ENCODE measurements around the gene EVC2. TPM values are rescaled to one million over a fixed set of nuclear protein-coding genes. Genes with fewer than 3 reads are reported as not detected.

The EVC2 gene
- total and polyA plus RNA-seq, 2 donors, result 1.7 to 2.2 TPM

GRCh38 chr4:5574386-5574785, 134.0 kb downstream of the EVC2 start:
- no peak overlapping the region for H3K27ac ChIP-seq (ENCODE audit: low read depth in 1 of 2, low read length in 1 of 2)
- no peak overlapping the region for H3K4me3 ChIP-seq (ENCODE audit: low read length in 2 of 2)
- no peaks in the 10 kb centered on the region for H3K9me3 ChIP-seq (ENCODE audit: control insufficient read depth in 2 of 2, insufficient read depth in 1 of 2, low read length in 1 of 2)
- DNase-seq (ENCODE audit: low read depth in 6 of 9, low spot score in 9 of 9), result no peak
- 94% methylated on average over 5 of the region's 5 CpGs for WGBS
- H3K36me3 ChIP-seq (ENCODE audit: control insufficient read depth in 2 of 2, insufficient read depth in 2 of 2, low read length in 1 of 2), result no peaks in the 10 kb centered on the region
- H3K4me1 ChIP-seq (ENCODE audit: control insufficient read depth in 2 of 2, insufficient read depth in 2 of 2, low read length in 2 of 2), result no peaks in the 10 kb centered on the region
- H3K27me3 ChIP-seq (ENCODE audit: control insufficient read depth in 2 of 2, insufficient read depth in 1 of 2, low read length in 1 of 2), result no peaks in the 10 kb centered on the region

DNA sequence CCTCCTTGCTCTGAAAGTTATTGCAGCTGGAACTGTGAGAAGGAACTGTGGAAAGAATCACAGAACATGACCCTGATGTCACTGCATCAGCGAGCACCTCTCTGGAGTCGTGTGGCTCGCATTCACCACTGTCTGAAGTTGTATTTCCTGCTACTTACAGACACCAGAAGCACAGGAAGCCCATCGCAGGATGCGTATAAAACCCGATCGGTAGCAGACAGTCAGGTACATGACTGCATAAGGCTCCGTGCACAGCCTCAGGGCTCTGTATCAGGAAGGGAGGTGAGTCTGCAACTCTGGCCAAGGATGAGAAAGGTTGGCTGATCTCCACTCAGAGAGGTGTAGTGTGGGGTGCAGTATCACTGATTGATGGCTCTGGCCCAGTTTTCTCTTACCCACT, 134.4 kb downstream of the EVC2 start:
- Histone ChIP-seq H3K4me3 (ENCODE audit: low read length in 2 of 2) (no peak overlapping the region), H3K27ac (ENCODE audit: low read depth in 1 of 2, low read length in 1 of 2) (no peak overlapping the region), H3K36me3 (ENCODE audit: control insufficient read depth in 2 of 2, insufficient read depth in 2 of 2, low read length in 1 of 2) (no peaks in the 10 kb centered on the region), H3K27me3 (ENCODE audit: control insufficient read depth in 2 of 2, insufficient read depth in 1 of 2, low read length in 1 of 2) (no peaks in the 10 kb centered on the region), H3K9me3 (ENCODE audit: control insufficient read depth in 2 of 2, insufficient read depth in 1 of 2, low read length in 1 of 2) (no peaks in the 10 kb centered on the region), H3K4me1 (ENCODE audit: control insufficient read depth in 2 of 2, insufficient read depth in 2 of 2, low read length in 2 of 2) (no peaks in the 10 kb centered on the region)
- WGBS, result 89% methylated on average over 8 of the region's 8 CpGs
- DNase-seq (ENCODE audit: low read depth in 6 of 9, low spot score in 9 of 9), result no peak

DNA sequence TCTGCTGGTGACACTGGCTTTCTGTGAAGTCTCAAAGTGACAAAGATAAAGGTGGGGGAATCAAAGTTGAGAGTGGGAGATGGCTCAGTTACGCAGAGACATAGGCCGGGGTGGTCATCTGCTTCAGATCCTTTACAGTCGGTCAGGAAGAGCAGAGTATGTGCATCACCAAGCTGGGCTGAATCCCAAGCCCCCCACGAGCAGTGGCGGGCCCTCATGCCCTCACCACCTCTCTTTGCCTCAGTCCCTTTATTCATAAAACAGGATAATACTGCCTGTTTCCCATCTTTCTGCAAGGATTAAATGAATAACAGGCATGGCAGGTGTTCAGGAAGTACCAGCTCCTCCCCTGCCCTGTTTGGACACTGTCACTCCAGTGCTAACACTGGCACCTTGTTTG, 135.6 kb downstream of the EVC2 start:
- WGBS, result 96% methylated on average over 5 of the region's 5 CpGs
- no peaks in the 10 kb centered on the region for H3K9me3 ChIP-seq (ENCODE audit: control insufficient read depth in 2 of 2, insufficient read depth in 1 of 2, low read length in 1 of 2)

GRCh38 chr4:5572114-5572513, 136.2 kb downstream of the EVC2 start:
- Histone ChIP-seq H3K36me3 (ENCODE audit: control insufficient read depth in 2 of 2, insufficient read depth in 2 of 2, low read length in 1 of 2) (no peaks in the 10 kb centered on the region), H3K4me1 (ENCODE audit: control insufficient read depth in 2 of 2, insufficient read depth in 2 of 2, low read length in 2 of 2) (no peaks in the 10 kb centered on the region), H3K9me3 (ENCODE audit: control insufficient read depth in 2 of 2, insufficient read depth in 1 of 2, low read length in 1 of 2) (no peaks in the 10 kb centered on the region), H3K27ac (ENCODE audit: low read depth in 1 of 2, low read length in 1 of 2) (no peak overlapping the region), H3K4me3 (ENCODE audit: low read length in 2 of 2) (no peak overlapping the region), H3K27me3 (ENCODE audit: control insufficient read depth in 2 of 2, insufficient read depth in 1 of 2, low read length in 1 of 2) (no peaks in the 10 kb centered on the region)
- DNase-seq (ENCODE audit: low read depth in 6 of 9, low spot score in 9 of 9), result no peak
- WGBS, result 89% methylated on average over 2 of the region's 2 CpGs

More for the DNA sequence above, 135.6 kb downstream of the EVC2 start:
- no peak overlapping the region for H3K27ac ChIP-seq (ENCODE audit: low read depth in 1 of 2, low read length in 1 of 2)
- no peaks in the 10 kb centered on the region for H3K36me3 ChIP-seq (ENCODE audit: control insufficient read depth in 2 of 2, insufficient read depth in 2 of 2, low read length in 1 of 2)
- no peak overlapping the region for H3K4me3 ChIP-seq (ENCODE audit: low read length in 2 of 2)
- no peak for DNase-seq (ENCODE audit: low read depth in 6 of 9, low spot score in 9 of 9)
- H3K4me1 ChIP-seq (ENCODE audit: control insufficient read depth in 2 of 2, insufficient read depth in 2 of 2, low read length in 2 of 2), result no peaks in the 10 kb centered on the region
- no peaks in the 10 kb centered on the region for H3K27me3 ChIP-seq (ENCODE audit: control insufficient read depth in 2 of 2, insufficient read depth in 1 of 2, low read length in 1 of 2)

GRCh38 chr4:5571646-5572045, 136.7 kb downstream of the EVC2 start:
- H3K4me1 ChIP-seq (ENCODE audit: control insufficient read depth in 2 of 2, insufficient read depth in 2 of 2, low read length in 2 of 2), result no peaks in the 10 kb centered on the region
- WGBS, result 93% methylated on average over 5 of the region's 5 CpGs
- no peak overlapping the region for H3K4me3 ChIP-seq (ENCODE audit: low read length in 2 of 2)
- H3K27ac ChIP-seq (ENCODE audit: low read depth in 1 of 2, low read length in 1 of 2), result no peak overlapping the region
- no peaks in the 10 kb centered on the region for H3K9me3 ChIP-seq (ENCODE audit: control insufficient read depth in 2 of 2, insufficient read depth in 1 of 2, low read length in 1 of 2)
- H3K36me3 ChIP-seq (ENCODE audit: control insufficient read depth in 2 of 2, insufficient read depth in 2 of 2, low read length in 1 of 2), result no peaks in the 10 kb centered on the region
- no peaks in the 10 kb centered on the region for H3K27me3 ChIP-seq (ENCODE audit: control insufficient read depth in 2 of 2, insufficient read depth in 1 of 2, low read length in 1 of 2)
- DNase-seq (ENCODE audit: low read depth in 6 of 9, low spot score in 9 of 9), result no peak

DNA sequence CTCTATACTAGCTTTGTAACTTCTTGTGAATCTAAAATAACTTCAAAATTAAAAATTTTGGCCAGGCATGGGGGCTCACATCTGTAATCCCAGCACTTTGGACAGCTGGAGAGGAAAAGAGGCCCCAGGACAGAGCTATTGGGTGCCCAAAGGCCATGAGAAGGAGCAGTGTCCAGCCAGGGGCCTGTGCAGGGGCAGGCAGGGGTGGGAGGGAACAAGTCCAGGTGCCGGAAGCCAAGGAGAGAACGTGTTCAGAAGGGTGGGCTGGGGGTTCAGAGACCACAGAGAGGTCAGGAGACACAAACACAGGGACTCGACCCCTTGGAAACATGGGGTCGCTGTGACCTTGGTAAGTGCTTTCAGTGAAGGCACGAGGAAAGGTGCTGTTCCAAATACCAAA, 138.9 kb downstream of the EVC2 start:
- Histone ChIP-seq H3K36me3 (ENCODE audit: control insufficient read depth in 2 of 2, insufficient read depth in 2 of 2, low read length in 1 of 2) (no peaks in the 10 kb centered on the region), H3K9me3 (ENCODE audit: control insufficient read depth in 2 of 2, insufficient read depth in 1 of 2, low read length in 1 of 2) (no peaks in the 10 kb centered on the region), H3K4me1 (ENCODE audit: control insufficient read depth in 2 of 2, insufficient read depth in 2 of 2, low read length in 2 of 2) (no peaks in the 10 kb centered on the region), H3K4me3 (ENCODE audit: low read length in 2 of 2) (no peak overlapping the region), H3K27ac (ENCODE audit: low read depth in 1 of 2, low read length in 1 of 2) (no peak overlapping the region), H3K27me3 (ENCODE audit: control insufficient read depth in 2 of 2, insufficient read depth in 1 of 2, low read length in 1 of 2) (no peaks in the 10 kb centered on the region)
- 92% methylated on average over 5 of the region's 5 CpGs for WGBS
- DNase-seq (ENCODE audit: low read depth in 6 of 9, low spot score in 9 of 9), result no peak

DNA sequence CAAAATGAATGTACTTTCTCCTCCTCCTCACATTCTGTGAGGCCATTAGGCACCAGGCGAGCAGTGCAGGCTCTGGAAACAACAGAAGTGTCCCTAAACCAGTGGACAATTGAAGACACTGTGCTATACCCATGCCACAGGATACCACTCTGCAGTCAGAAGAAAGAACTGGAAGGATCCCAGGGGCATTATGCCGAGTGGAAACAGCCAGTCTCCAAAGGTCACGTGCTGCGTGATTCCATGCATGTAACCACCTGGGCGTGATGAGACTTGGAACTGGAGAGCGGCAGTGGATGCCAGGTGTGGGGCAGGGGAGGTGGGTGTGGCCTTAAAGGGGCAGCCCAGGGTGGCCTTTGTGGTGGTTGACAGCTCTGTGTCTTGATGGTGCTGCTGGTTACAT, 139.4 kb downstream of the EVC2 start:
- no peaks in the 10 kb centered on the region for H3K9me3 ChIP-seq (ENCODE audit: control insufficient read depth in 2 of 2, insufficient read depth in 1 of 2, low read length in 1 of 2)
- no peak for DNase-seq (ENCODE audit: low read depth in 6 of 9, low spot score in 9 of 9)
- no peak overlapping the region for H3K27ac ChIP-seq (ENCODE audit: low read depth in 1 of 2, low read length in 1 of 2)
- no peaks in the 10 kb centered on the region for H3K36me3 ChIP-seq (ENCODE audit: control insufficient read depth in 2 of 2, insufficient read depth in 2 of 2, low read length in 1 of 2)
- no peak overlapping the region for H3K4me3 ChIP-seq (ENCODE audit: low read length in 2 of 2)
- 93% methylated on average over 6 of the region's 6 CpGs for WGBS
- H3K27me3 ChIP-seq (ENCODE audit: control insufficient read depth in 2 of 2, insufficient read depth in 1 of 2, low read length in 1 of 2), result no peaks in the 10 kb centered on the region
- no peaks in the 10 kb centered on the region for H3K4me1 ChIP-seq (ENCODE audit: control insufficient read depth in 2 of 2, insufficient read depth in 2 of 2, low read length in 2 of 2)

GRCh38 chr4:5568336-5568735, 140.0 kb downstream of the EVC2 start:
- Histone ChIP-seq H3K4me1 (ENCODE audit: control insufficient read depth in 2 of 2, insufficient read depth in 2 of 2, low read length in 2 of 2) (no peaks in the 10 kb centered on the region), H3K36me3 (ENCODE audit: control insufficient read depth in 2 of 2, insufficient read depth in 2 of 2, low read length in 1 of 2) (no peaks in the 10 kb centered on the region), H3K9me3 (ENCODE audit: control insufficient read depth in 2 of 2, insufficient read depth in 1 of 2, low read length in 1 of 2) (no peaks in the 10 kb centered on the region), H3K27ac (ENCODE audit: low read depth in 1 of 2, low read length in 1 of 2) (no peak overlapping the region), H3K27me3 (ENCODE audit: control insufficient read depth in 2 of 2, insufficient read depth in 1 of 2, low read length in 1 of 2) (no peaks in the 10 kb centered on the region), H3K4me3 (ENCODE audit: low read length in 2 of 2) (no peak overlapping the region)
- no peak for DNase-seq (ENCODE audit: low read depth in 6 of 9, low spot score in 9 of 9)
- WGBS, result 96% methylated on average over 20 of the region's 20 CpGs

- DNase-seq (ENCODE audit: low read depth in 6 of 9, low spot score in 9 of 9), result no peak
- H3K36me3 ChIP-seq (ENCODE audit: control insufficient read depth in 2 of 2, insufficient read depth in 2 of 2, low read length in 1 of 2), result no peaks in the 10 kb centered on the region
- H3K4me1 ChIP-seq (ENCODE audit: control insufficient read depth in 2 of 2, insufficient read depth in 2 of 2, low read length in 2 of 2), result no peaks in the 10 kb centered on the region
- H3K9me3 ChIP-seq (ENCODE audit: control insufficient read depth in 2 of 2, insufficient read depth in 1 of 2, low read length in 1 of 2), result no peaks in the 10 kb centered on the region
- H3K27ac ChIP-seq (ENCODE audit: low read depth in 1 of 2, low read length in 1 of 2), result no peak overlapping the region
- WGBS, result 92% methylated on average over 7 of the region's 7 CpGs
- no peak overlapping the region for H3K4me3 ChIP-seq (ENCODE audit: low read length in 2 of 2)
- H3K27me3 ChIP-seq (ENCODE audit: control insufficient read depth in 2 of 2, insufficient read depth in 1 of 2, low read length in 1 of 2), result no peaks in the 10 kb centered on the region
Measured at GRCh38 chr4:5566991-5567390, 141.4 kb downstream of the EVC2 start.

GRCh38 chr4:5566526-5566925, 141.8 kb downstream of the EVC2 start:
- Histone ChIP-seq H3K27ac (ENCODE audit: low read depth in 1 of 2, low read length in 1 of 2) (no peak overlapping the region), H3K27me3 (ENCODE audit: control insufficient read depth in 2 of 2, insufficient read depth in 1 of 2, low read length in 1 of 2) (no peaks in the 10 kb centered on the region), H3K9me3 (ENCODE audit: control insufficient read depth in 2 of 2, insufficient read depth in 1 of 2, low read length in 1 of 2) (no peaks in the 10 kb centered on the region), H3K4me1 (ENCODE audit: control insufficient read depth in 2 of 2, insufficient read depth in 2 of 2, low read length in 2 of 2) (no peaks in the 10 kb centered on the region), H3K4me3 (ENCODE audit: low read length in 2 of 2) (no peak overlapping the region), H3K36me3 (ENCODE audit: control insufficient read depth in 2 of 2, insufficient read depth in 2 of 2, low read length in 1 of 2) (no peaks in the 10 kb centered on the region)
- WGBS, result 95% methylated on average over 6 of the region's 6 CpGs
- DNase-seq (ENCODE audit: low read depth in 6 of 9, low spot score in 9 of 9), result no peak
